T47D (cell line): ENCODE results near the gene HOXC11.

ENCODE experiments used
- DNase-seq, 2 experiments: peaks; one replicate each; pipeline versions ENCODE4 v3.0.0 to v3.0.0-alpha.2; 2011 to 2012; ENCODE audit warnings: low read depth in 1 of 2, low spot score in 1 of 2
- JUND ChIP-seq: IDR thresholded peaks from 2 replicates; pipeline ENCODE4 v1.6.1; 2012; ENCODE audit warnings: low read depth
- in situ Hi-C: cut with HindIII; loops from 2 replicates; pipeline ENCODE4 v1.10.0; 2016; ENCODE audit warnings: low sequenced_read_pairs, low pct_unique_long_range_greater_than_20kb

Gene HOXC11

DNA sequence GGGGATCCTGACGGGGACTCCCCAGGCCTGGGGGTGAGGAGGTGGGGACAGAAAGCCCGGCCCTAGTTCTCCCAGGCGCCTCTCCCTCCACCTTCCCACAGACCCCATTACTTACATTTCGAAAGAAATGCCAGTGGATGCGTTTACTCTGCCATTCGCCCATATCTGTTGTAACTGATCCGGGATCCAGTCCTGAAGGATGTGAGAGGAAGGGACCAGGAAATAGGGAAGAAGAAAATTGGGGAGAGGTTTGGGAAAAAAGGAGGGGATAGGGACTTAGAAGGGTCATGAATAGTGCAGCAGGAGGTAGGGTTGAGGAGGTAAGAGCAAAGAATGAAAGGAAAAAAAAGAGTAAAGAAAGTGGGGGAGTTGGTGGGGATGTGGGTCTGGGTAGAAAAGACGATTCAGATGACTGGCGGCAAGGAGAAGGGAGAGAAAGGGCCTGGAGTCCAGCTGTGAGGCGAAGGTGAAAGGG, 17.1 kb upstream of the HOXC11 start:
- DNase-seq = no peak
- in situ Hi-C loops = no loop called here
- TF ChIP-seq JUND = no peak

DNA sequence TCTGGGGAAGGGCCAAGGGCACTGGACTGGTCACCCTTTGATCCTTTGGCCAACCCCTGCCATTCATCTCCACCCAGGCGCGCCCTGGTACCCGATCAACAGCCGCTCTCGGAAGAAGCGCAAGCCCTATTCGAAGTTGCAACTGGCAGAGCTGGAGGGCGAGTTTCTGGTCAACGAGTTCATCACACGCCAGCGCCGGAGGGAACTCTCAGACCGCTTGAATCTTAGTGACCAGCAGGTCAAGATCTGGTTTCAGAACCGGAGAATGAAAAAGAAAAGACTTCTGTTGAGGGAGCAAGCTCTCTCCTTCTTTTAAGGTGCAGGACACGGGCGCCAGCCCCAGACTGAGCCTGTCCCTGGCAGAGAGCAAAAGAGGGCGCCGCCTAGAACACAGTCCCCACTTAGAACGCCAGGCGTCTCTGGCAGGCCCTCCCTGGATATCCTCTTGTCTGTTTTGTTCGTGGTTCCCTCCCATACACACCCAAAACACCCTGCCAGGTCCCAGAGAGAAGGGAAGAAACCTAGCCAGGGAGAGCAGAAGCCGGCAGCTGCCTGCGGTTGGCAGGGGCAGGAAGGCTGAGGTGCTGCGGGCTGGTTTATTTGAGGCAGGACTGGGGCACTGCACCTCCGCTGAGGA, 16.6 kb upstream of the HOXC11 start:
- no peak for DNase-seq
- in situ Hi-C loops = no loop called here
- TF ChIP-seq JUND = no peak

DNA sequence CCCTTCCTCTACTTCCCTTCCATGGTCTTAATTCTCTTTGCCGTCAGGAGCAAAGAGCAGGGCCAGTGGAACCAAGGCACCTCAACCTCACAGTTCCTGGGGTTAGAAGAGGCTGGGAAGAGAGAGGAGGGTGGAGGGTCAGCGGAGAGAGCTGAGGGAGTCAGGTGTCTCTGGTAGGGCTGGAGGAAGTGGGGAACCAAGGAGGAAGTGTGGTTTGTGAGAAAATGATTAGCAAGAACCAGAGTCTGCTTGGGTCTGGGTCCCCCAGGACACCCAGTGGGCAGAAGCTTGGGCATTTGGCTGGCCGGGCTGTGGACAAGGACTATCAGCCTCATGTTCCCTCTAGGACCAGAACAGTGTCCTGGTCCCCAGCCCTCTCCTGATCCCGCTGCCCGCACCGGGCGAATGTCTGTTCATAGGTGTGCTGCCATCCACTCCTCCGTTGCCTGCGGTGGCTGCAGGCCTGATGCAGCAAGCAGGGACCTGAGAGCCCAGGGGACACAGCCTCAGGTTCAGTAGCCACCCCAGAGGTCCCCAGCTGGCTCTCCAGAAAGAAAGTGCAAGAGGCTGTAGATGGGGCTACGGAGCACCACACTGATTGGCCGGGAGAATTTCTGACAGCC, 15.9 kb upstream of the HOXC11 start:
- no peak for DNase-seq
- in situ Hi-C loops = no loop called here
- no peak for TF ChIP-seq JUND

DNA sequence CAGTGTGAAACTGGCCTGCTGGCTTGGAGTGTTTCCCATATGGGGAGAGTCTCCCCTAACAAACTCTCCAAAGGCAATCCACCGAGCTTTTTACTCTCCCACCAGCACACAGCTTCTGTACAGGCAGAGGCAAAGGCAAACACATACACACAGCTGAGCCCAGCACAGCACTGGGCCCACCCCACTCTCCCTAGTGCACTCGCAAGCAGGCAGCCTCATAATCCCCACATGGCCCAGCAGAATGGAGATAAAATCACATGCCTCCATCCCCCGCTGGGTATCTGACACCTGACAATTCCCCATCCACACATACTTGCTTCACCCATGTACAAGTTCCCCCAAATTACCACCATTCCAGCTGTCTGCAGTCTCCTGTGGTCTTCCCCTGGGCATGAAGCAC, 14.8 kb upstream of the HOXC11 start:
- no peak for TF ChIP-seq JUND
- no peak for DNase-seq
- in situ Hi-C loops = no loop called here

DNA sequence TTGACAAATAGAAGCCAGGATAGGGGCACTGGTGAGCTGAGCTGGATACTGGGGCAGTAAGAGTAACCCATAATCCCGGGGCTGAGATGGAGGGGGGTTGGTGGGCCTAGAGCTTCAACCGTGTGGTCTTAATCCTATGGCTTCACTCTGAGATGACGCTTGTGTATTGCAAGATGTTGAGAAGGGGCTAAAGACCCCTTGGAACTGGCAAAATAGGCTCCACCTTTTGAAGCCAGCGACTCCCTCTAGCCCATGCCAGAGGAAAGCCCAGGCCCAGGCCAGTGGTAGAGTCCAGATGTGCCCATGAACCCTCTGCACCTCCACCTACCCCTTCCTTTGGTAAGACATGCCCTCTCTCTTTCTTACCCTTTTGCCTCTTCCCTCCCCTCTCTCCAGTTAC, 13.6 kb upstream of the HOXC11 start:
- DNase-seq = no peak
- no peak for TF ChIP-seq JUND
- in situ Hi-C loops = no loop called here

DNA sequence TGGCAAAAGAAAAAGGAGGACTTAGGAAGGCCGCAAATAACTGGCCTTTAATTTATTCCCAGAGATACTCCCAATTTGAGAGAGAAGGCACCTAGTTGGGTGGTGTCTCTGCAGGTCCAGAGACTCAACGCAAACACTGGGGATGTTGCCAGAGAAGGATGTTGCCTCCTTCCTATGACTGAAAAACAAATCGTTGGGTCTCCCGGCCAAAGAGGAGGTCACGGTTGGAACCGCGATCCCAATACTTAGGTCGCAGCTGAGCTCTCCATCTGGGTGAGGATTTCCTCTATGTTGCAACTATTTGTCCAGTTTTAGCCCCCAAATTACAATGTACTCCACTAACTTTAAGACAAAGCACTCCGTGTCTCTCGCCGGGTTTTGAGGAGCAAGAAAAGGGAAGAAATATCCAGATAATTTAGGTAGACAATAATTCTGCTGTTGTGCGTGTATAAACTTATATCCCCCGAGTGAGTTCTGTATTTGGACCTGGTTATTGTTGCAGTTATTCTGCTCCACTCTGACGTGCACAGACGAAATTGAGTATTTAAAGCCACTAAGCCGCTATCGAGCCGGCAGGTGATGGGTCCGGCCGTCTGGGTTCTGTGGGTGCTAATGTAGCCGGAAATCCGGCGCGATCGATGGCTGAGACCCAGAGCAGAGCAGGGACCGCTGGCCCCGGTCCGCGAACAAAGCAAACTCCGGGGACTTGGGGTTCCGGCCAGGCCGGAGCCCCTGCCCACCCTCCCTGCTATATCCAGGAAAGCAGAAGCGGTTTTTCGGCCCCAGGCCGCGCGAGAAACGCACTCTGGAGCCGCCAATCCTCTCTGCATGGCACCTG, 12.5 kb upstream of the HOXC11 start:
- in situ Hi-C loops = no loop called here
- no peak for DNase-seq
- TF ChIP-seq JUND = no peak

DNA sequence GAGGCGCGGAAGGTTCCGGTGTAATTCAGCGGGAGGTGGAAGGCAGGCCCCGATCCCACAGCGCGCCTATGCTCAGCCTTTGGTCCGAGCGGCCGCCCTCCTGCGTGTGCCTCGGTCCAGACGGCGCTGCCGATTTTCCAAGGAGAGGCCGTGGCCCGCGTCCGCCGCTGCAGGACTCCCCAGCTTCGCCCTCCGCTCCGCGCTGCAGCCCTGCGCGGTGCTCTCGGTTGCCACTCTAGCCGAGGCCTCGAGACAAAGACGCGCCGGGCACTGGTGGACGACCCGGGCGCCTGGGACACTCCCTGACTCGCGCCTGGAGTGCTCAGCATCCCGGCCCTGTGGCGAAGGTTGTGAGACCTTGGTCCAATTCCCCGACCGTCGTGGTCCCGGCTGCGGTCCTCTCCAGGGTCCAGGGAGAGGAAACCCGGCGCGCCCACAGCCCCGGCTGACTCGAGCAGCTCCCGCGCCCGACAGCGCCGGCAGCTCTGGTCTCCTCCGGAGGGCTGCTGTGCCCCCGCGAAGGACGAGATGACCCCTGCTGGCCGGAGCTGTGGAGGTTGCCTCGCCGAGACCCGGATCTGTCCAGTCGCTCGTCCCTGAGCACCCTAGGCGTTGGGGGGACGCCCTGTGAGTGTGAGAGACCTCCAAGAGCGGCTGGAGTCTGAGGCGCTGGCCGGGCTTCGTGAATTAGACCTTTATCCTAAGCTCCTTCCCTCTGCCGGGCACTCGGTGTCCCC, 11.7 kb upstream of the HOXC11 start:
- no peak for DNase-seq
- TF ChIP-seq JUND = no peak
- in situ Hi-C loops = no loop called here

DNA sequence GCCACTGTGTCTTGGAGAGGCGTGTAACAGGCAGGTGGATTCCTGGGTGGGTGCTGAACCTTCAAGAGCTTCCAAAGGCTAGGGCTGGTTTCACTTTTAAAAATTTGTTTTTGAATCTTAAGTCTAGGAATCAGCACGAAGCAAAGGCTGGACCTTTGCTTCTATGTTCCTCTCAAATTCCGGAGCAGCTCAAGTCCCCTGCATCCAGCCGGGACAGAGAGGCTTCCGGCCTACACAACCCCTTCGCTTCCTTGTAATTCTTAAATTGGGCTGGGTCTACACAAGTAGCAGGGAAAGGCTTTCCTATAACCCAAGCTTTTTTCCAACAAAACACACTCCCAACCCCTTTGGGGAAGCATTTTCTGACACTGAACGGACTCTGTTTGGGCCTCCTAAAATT, 9.9 kb upstream of the HOXC11 start:
- TF ChIP-seq JUND = no peak
- no peak for DNase-seq
- in situ Hi-C loops = no loop called here

DNA sequence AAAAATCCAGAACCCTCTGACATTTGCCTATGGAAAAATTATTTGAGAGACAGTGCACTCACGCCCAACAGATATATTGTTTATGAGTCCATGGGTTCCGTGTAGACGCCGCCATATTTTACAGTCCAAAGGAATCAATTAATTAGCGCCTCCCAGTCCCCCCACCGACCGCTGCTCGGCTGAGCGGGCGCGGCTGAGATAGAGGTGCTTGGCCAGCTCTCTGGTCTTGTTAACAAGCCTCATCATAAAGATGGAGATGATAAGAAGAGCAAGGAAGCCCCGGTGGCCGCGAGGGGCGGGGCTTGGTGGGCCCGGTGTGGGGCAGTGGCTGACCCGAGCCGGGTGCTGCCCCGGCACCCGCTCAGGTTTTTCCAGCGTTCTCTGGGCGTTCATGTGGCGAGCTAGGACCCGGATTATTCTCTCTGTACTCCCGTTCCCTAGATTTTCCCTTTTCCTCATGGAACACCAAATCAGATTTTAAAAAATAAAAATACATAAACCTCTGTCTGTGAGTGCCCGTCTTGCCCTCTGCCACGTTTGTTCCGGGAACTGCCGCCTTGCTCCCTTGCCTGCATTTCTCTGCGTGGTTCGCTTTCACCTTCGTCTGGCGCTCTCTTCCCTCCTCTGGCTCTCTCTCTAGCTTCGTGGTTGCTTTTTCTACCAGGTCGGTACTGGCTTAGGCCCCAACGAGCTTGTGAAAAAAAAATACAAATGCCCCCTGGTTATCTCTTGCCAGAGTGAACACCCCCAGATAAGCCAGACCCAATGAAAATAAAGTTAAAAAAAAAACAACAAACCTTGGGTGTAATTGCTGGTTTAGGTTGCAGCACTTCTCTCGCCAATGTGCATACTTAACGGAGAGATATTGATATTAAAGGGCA, 9.3 kb upstream of the HOXC11 start:
- TF ChIP-seq JUND = no peak
- in situ Hi-C loops = no loop called here
- DNase-seq = no peak

DNA sequence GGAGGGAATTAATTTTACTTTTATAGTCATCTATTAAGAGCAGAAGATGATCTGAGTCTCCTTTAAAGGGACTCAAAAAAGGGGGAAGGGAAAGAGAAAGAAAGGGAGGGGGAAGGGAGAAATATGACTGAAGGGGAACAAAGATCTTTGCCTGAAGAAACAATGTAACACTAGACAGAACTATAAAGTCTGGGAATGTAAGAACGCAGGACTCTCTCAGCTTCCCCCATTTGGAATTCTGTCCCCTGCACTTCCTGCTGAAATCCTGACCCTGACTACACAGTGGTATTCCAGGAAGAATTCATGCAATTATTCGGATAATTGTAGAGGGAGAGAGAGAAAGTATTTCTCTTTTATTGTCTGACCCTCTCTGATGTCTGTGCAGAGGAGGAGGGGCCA, 8.6 kb upstream of the HOXC11 start:
- TF ChIP-seq JUND = no peak
- in situ Hi-C loops = no loop called here
- no peak for DNase-seq

DNA sequence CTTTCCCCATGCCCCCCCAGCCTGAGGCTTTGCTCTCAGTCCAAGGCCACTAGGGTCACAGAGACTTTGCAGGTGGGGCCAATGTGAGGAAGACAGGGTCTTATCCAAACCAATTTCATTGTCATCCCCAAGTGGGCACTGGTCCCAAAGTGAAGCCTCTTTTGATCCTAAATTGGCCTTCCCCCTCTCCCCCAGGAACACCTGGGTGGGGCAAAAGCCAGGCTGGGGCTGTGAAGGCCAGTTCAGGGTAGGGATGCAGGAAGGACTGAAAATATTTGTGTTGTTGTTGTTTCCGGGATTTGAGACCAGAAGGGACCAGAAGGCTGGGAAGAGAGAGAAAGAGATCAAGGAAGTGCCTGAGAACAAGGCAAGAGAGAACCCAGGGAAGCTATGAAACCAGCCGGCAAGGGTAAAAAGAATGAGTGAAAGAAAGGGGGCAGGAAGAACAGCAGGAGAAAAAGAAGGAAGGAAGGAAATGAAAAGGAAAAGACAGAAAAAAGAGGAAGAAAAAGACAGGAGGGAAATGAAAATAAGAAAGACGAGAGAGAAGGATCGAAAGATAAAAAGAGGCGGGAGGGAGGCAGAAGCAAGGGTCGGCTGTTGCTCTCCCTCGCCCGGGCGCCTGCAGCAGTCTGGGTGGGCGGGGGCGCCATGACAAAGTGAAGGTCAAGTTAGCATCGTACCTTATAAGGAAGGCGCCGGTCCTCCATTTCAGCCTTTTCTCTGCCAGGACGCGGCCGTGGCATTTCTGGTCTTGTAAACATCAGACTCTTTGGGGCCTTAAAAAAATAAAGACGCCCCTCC, 7.4 kb upstream of the HOXC11 start:
- no peak for DNase-seq
- in situ Hi-C loops = no loop called here
- no peak for TF ChIP-seq JUND
